Urinary bladder (tissue), 4 donors: ENCODE data around the gene MUC21. TPM values are rescaled to one million over a fixed set of nuclear protein-coding genes. Genes with fewer than 3 reads are reported as not detected.
"Not testable (repeated sequence)": the region's sequence is repeated elsewhere in the genome, so short reads cannot be mapped to it uniquely, and the experiment has no call there.

Experiments used
- DNase-seq: peaks from one replicate; pipeline ENCODE4 v3.0.0-alpha.2; 2015; ENCODE audit errors: extremely low spot score
- H3K27ac ChIP-seq: one replicate; pipeline ENCODE4 v1.5.1; 2013; ENCODE audit warnings: low read depth, mild to moderate bottlenecking, moderate library complexity
- H3K36me3 ChIP-seq: one replicate; pipeline ENCODE4 v1.6.1; 2013; ENCODE audit warnings: mild to moderate bottlenecking, moderate library complexity; ENCODE audit not compliant: insufficient read depth
- H3K4me1 ChIP-seq: one replicate; pipeline ENCODE4 v1.6.1; 2013; ENCODE audit warnings: mild to moderate bottlenecking, moderate library complexity; ENCODE audit not compliant: insufficient read depth
- H3K4me3 ChIP-seq: one replicate; pipeline ENCODE4 v1.5.1; 2013; ENCODE audit warnings: low read depth, low read length
- WGBS: extraction: QIAGEN DNeasy Blood & Tissue Kit; methylation state at CpG from one replicate; pipeline ENCODE4 v1.1.7; 2013; 5-methylcytosine and 5-hydroxymethylcytosine counted together
- polyA plus RNA-seq: library from polyadenylated mRNA; stranded (reverse); fragments of 200-250 nt; gene quantifications from one replicate; pipeline ENCODE4 v1.2.3, GENCODE V29; 2013
- total RNA-seq: library from RNA; depleted of rRNA; stranded (reverse); fragments of >200 nt; gene quantifications from one replicate; pipeline ENCODE4 v1.2.3, GENCODE V29; 2014
- donor health status: healthy with polysubstance abuse.
- donor health status: healthy.

The MUC21 gene
- total and polyA plus RNA-seq, 2 donors: not detected

DNA sequence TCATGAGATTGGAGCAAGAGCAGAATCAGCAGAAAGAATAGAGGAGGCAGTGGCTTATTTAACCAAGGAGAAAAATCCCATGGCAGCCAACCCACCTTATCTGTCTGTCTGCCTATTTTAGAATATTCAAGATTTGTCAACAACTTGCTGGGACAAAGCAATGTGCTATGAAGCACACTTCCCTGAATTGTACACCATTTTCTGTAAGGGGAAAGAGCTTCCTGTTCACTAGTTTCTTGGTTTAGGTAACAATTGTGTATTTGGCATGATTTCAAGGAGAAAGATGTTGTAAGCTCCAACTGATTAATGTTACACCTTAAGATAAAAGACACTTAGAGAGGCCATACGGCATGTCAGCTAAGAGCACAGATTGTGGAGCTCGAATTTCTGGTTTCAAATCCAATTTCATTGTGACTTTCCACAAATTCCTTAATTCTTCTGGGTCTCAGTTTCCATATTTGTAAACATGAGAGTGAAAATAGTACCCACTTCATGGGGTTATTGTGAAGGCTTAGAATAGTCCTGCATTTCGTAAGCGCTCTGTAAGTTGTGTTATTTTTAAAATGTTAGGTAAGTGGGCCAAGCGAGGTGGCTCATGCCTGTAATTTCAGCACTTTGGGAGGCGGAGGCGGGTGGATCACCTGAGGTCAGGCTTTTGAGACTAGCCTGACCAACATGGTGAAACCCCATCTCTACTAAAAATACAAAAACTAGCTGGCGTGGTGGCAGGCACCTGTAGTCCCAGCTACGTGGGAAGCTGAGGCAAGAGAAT lies 21.9 kb downstream of the MUC21 start:
- no peak overlapping the region for H3K27ac ChIP-seq
- WGBS: 84% methylated on average over 9 of the region's 9 CpGs

GRCh38 chr6:31007694-31008093 lies 24.2 kb downstream of the MUC21 start:
- Histone ChIP-seq H3K27ac (no peak overlapping the region), H3K4me1 (no peaks in the 10 kb centered on the region), H3K4me3 (no peak overlapping the region), H3K36me3 (no peaks in the 10 kb centered on the region)
- DNase-seq: no peak
- WGBS: 52% methylated on average over 8 of the region's 8 CpGs

More for the DNA sequence above, 21.9 kb downstream of the MUC21 start:
- no peaks in the 10 kb centered on the region for H3K36me3 ChIP-seq
- H3K4me3 ChIP-seq: no peak overlapping the region
- H3K4me1 ChIP-seq: no peaks in the 10 kb centered on the region
- DNase-seq: no peak

DNA sequence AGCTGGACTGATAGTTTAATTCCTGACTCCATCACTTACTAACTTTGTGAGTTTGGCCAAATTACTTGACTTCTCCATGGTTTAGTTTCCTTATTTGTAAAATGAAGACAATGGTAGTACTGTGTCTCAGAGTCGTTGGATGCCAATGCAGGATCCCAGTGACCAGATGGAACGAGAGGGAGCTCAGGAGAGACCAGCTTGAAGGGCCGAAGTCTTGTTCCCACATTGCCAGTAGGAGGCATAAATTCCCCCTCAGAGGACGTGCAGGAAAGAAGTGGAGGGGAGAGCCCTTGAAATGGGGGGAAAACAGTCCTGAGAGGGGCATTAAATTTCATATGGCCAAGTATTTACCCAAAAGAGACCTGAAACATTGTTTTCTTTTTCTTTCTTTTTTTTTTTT lies 24.6 kb downstream of the MUC21 start:
- no peaks in the 10 kb centered on the region for H3K36me3 ChIP-seq
- no peak overlapping the region for H3K4me3 ChIP-seq
- no peak for DNase-seq
- H3K27ac ChIP-seq: no peak overlapping the region
- WGBS: 60% methylated on average over 4 of the region's 4 CpGs
- H3K4me1 ChIP-seq: no peaks in the 10 kb centered on the region

- Histone ChIP-seq H3K27ac (no peak overlapping the region), H3K36me3 (no peaks in the 10 kb centered on the region), H3K4me3 (no peak overlapping the region), H3K4me1 (no peaks in the 10 kb centered on the region)
- WGBS: 61% methylated on average over 7 of the region's 7 CpGs
- no peak for DNase-seq
Measured at GRCh38 chr6:31009731-31010130, 26.2 kb downstream of the MUC21 start.

DNA sequence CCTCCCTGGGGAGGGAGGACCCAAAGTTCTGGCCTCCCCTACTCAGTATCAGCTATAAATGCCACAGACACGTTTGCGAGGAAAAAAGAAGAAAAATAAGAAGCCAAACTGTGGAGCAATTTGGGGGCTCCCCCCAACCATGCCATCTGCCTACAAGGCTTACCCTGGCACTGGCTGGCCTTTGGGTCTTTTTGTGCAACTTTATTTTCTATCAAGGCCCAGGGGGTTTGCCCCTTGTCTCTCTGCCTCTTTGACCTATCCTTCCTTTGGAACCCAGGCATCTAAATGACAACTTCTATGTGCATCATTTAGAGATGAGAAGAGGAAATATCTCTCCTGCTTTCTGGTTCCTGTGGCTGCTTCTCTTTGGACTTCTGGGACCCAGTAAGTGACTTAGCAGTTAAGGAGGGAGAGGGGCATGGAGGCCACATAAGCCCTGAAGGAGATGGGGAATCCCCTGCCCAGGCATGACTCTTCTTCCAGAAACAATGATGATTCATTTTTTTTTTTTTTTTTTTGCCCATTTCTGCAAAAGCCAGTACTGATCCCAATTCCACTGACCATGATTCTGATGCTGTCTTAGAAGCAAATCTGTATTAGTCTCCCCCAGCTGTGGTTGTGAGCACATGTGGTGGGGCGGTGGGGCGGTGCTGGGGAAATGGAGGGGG lies 27.0 kb downstream of the MUC21 start, which contains the start of gene MUC22:
MUC22 (plus strand) TSS at position 82 of the 668 bp plus-strand sequence; CDS start at position 315, 233 bp downstream.
- no peaks in the 10 kb centered on the region for H3K36me3 ChIP-seq
- no peak for DNase-seq
- 72% methylated on average over 4 of the region's 4 CpGs for WGBS

GRCh38 chr6:31011153-31011552 lies 27.6 kb downstream of the MUC21 start:
- WGBS: 68% methylated on average over 6 of the region's 6 CpGs

More for the DNA sequence above, 27.0 kb downstream of the MUC21 start, which contains the start of gene MUC22:
- Histone ChIP-seq H3K27ac (no peak within 1 kb of the TSS), H3K4me3 (no peak within 1 kb of the TSS), H3K4me1 (no peaks in the 10 kb centered on the region)

DNA sequence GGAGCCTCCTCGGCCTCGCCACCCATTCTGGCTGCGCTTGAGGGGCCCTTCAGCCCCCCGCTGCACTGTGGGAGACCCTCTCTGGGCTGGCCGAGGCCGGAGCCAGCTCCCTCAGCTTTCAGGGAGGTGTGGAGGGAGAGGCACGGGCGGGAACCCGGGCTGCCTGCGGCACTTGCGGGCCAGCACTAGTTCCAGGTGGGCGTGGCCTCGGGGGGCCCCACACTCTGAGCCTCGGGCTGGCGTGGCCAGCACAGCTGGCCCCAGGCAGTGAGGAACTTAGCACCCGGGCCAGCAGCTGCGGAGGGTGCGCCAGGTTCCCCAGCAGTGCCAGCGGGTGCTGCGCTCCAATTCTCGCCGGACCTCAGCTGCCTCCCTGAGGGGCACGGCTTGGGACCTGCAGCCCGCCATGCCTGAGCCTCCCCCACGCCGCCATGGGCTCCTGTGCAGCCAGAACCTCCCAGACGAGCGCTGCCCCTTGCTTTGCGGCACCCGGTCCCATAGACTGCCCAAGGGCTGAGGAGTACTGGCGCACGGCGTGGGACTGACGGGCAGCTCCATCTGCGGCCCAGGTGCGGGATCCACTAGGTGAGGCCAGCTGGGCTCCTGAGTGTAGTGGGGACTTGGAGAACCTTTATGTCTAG lies 33.3 kb downstream of the MUC21 start:
- no peak overlapping the region for H3K4me3 ChIP-seq
- H3K27ac ChIP-seq: no peak overlapping the region
- H3K36me3 ChIP-seq: no peaks in the 10 kb centered on the region
- no peaks in the 10 kb centered on the region for H3K4me1 ChIP-seq
- WGBS: 92% methylated on average over 36 of the region's 36 CpGs
- DNase-seq: no peak

More at GRCh38 chr6:31011153-31011552, 27.6 kb downstream of the MUC21 start:
- Histone ChIP-seq H3K4me3 (no peak overlapping the region), H3K27ac (no peak overlapping the region), H3K4me1 (no peaks in the 10 kb centered on the region), H3K36me3 (no peaks in the 10 kb centered on the region)
- no peak for DNase-seq

DNA sequence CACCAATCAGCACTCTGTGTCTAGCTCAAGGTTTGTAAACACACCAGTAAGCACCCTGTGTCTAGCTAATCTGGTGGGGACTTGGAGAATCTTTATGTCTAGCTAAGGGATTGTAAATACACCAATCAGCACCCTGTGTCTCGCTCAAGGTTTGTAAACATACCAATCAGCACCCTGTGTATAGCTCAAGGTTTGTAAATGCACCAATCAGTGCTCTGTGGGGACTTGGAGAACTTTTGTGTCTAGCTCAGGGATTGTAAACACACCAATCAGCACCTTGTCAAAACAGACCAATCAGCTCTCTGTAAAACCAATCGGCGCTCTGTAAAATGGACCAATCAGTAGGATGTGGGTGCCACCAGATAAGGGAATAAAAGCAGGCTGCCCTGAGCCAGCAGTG lies 33.9 kb downstream of the MUC21 start:
- not testable (repeated sequence) for H3K27ac ChIP-seq, H3K36me3 ChIP-seq, H3K4me3 ChIP-seq, H3K4me1 ChIP-seq, DNase-seq
- WGBS: 83% methylated on average over 3 of the region's 3 CpGs

GRCh38 chr6:31020057-31020456 lies 36.5 kb downstream of the MUC21 start:
- Histone ChIP-seq H3K27ac (no peak overlapping the region), H3K36me3 (no peaks in the 10 kb centered on the region), H3K4me1 (no peaks in the 10 kb centered on the region), H3K4me3 (no peak overlapping the region)
- DNase-seq: no peak
- WGBS: 71% methylated on average over 2 of the region's 2 CpGs

GRCh38 chr6:31020631-31021255 lies 37.2 kb downstream of the MUC21 start:
- not testable (repeated sequence) for H3K27ac ChIP-seq, H3K4me1 ChIP-seq, H3K4me3 ChIP-seq, H3K36me3 ChIP-seq, DNase-seq
- WGBS: 89% methylated on average over 36 of the region's 36 CpGs

DNA sequence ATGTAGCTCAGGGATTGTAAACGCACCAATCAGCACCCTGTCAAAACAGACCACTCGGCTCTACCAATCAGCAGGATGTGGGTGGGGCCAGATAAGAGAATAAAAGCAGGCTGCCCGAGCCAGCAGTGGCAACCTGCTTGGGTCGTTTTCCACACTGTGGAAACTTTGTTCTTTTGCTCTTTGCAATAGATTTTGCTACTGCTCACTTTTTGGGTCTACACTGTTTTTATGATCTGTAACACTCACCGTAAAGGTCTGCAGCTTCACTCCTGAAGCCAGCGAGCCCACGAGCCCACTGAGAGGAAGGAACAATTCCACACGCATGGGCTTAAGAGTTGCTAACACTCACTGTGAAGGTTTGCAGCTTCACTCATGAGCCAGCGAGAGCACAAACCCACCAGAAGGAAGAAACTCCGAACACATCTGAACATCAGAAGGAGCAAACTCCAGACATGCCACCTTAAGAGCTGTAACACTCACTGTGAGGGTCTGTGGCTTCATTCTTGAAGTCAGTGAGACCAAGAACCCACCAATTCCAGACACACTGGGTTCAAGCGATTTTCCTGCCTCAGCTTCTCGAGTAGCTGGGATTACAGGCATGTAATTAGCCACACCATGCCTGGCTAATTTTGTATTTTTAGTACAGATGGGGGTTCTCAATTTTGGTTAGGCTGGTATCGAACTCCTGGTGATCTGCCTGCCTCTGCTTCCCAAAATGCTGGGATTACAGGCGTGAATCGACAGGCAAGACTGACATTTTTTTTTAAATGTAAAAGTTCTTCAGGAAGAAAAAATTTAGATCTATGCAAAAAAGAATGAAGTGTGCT lies 38.4 kb downstream of the MUC21 start:
- not testable (repeated sequence) for H3K4me3 ChIP-seq, DNase-seq, H3K36me3 ChIP-seq, H3K4me1 ChIP-seq, H3K27ac ChIP-seq
- 74% methylated on average over 15 of the region's 15 CpGs for WGBS

DNA sequence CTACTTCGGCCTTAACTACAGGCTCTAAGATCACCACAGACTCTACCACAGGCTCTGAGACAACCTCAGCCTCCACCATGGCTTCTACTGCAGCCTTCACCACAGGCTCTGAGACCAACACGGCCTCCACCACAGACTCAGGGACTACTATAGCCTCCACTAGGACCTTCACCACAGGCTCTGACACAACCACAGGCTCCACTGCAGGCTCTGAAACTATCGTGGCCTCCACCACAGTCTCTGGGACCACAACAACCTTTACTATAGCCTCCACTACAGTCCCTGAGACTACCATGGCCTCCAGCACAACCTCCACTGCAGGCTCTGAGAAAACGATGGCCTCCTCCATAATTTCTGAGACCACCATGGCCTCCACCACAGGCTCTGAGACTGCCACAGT lies 42.1 kb downstream of the MUC21 start:
- no peak for DNase-seq
- no peak overlapping the region for H3K4me3 ChIP-seq
- H3K27ac ChIP-seq: no peak overlapping the region
- H3K36me3 ChIP-seq: no peaks in the 10 kb centered on the region
- WGBS: 84% methylated on average over 4 of the region's 4 CpGs
- H3K4me1 ChIP-seq: no peaks in the 10 kb centered on the region

DNA sequence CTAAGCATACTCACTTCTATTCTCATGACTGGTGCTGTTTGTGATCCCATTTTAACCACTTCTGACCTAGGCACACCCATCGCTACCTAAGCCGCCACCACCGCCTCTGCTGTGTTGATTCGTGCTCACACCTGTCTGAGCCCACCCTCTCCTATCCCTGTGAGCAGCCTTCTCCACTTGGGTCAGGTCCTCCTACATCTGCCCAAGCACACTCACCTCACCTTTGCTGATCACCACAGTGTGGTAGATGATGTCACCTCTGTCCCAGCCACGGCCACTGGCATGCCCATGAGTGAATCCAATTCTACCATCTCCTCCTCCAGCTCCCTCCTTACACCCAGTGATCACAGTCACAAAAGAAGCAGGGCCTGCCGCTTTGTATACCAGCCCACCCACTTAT lies 47.6 kb downstream of the MUC21 start:
- no peak overlapping the region for H3K4me3 ChIP-seq
- no peaks in the 10 kb centered on the region for H3K36me3 ChIP-seq
- no peak for DNase-seq
- no peak overlapping the region for H3K27ac ChIP-seq
- H3K4me1 ChIP-seq: no peaks in the 10 kb centered on the region
- 89% methylated on average over 6 of the region's 6 CpGs for WGBS
